Liver (tissue), 9 donors: ENCODE measurements around the gene B4GALT6. TPM values are rescaled to one million over a fixed set of nuclear protein-coding genes. Genes with fewer than 3 reads are reported as not detected.

ENCODE experiments used
- DNase-seq: peaks from one replicate; pipeline ENCODE4 v3.0.0-alpha.2; 2017; ENCODE audit warnings: low spot score
- H3K27ac ChIP-seq, 2 donors: one replicate each; pipeline ENCODE4 v1.7.0; 2013; ENCODE audit warnings: inconsistent platforms in 2 of 2, low read length in 2 of 2, control low read depth in 1 of 2, low read depth in 1 of 2, mild to moderate bottlenecking in 1 of 2
- H3K27me3 ChIP-seq, 4 donors: one replicate each; pipeline versions ENCODE4 v1.6.1 to v1.7.0; 2013; ENCODE audit warnings: low read length in 3 of 4, inconsistent platforms in 1 of 4, mild to moderate bottlenecking in 1 of 4, moderate library complexity in 1 of 4; ENCODE audit not compliant: control insufficient read depth in 4 of 4, insufficient read depth in 4 of 4
- H3K36me3 ChIP-seq, 4 donors: one replicate each; pipeline versions ENCODE4 v1.6.1 to v1.7.0; 2013; ENCODE audit warnings: low read length in 3 of 4, mild to moderate bottlenecking in 3 of 4, low read depth in 1 of 4, moderate library complexity in 1 of 4; ENCODE audit not compliant: control insufficient read depth in 4 of 4, insufficient read depth in 3 of 4
- H3K4me1 ChIP-seq, 4 donors: one replicate each; pipeline versions ENCODE4 v1.6.1 to v1.7.0; 2013; ENCODE audit warnings: low read length in 3 of 4, mild to moderate bottlenecking in 3 of 4, moderate library complexity in 1 of 4; ENCODE audit not compliant: control insufficient read depth in 4 of 4, insufficient read depth in 4 of 4
- H3K4me3 ChIP-seq, 3 donors: one replicate each; pipeline versions ENCODE4 v1.6.1 to v1.7.0; 2013; ENCODE audit warnings: low read length in 3 of 3, control low read depth in 1 of 3, low read depth in 1 of 3, mild to moderate bottlenecking in 1 of 3
- H3K9ac ChIP-seq, 2 donors: one replicate each; pipeline ENCODE4 v1.7.0; 2013; ENCODE audit warnings: low read length in 2 of 2, mild to moderate bottlenecking in 2 of 2, moderate library complexity in 2 of 2, control low read depth in 1 of 2, low read depth in 1 of 2
- H3K9me3 ChIP-seq, 4 donors: one replicate each; pipeline versions ENCODE4 v1.6.1 to v1.7.0; 2013; ENCODE audit warnings: low read length in 3 of 4; ENCODE audit not compliant: control insufficient read depth in 4 of 4
- ATF3 ChIP-seq: IDR thresholded peaks from 2 replicates; pipeline ENCODE4 v1.6.1; 2016; ENCODE audit warnings: antibody characterized with exemption
- CTCF ChIP-seq: fragments of 150-350 bp; IDR thresholded peaks from 2 replicates; pipeline ENCODE4 v1.5.1; 2017; ENCODE audit warnings: improper control_type of control experiment, low read depth, low read length; ENCODE audit not compliant: missing input control
- EGR1 ChIP-seq, 2 donors: IDR thresholded peaks; 2 replicates each; pipeline ENCODE4 v1.6.1; 2016 to 2018; ENCODE audit warnings: antibody characterized with exemption in 2 of 2, low read depth in 2 of 2
- FOXA1 ChIP-seq: IDR thresholded peaks from 2 replicates; pipeline ENCODE4 v1.6.1; 2016; ENCODE audit warnings: antibody characterized with exemption
- GABPA ChIP-seq, 2 donors: IDR thresholded peaks in 1 of 2; conservative IDR thresholded peaks in 1 of 2; 2 replicates each; pipeline ENCODE4 v1.6.1; 2016; ENCODE audit warnings: antibody characterized with exemption in 2 of 2, mild to moderate bottlenecking in 1 of 2, moderate library complexity in 1 of 2
- HNF4A ChIP-seq, 2 donors: conservative IDR thresholded peaks; 2 replicates each; pipeline ENCODE4 v1.6.1; 2016; ENCODE audit warnings: antibody characterized with exemption in 2 of 2, mild to moderate bottlenecking in 2 of 2
- HNF4G ChIP-seq: IDR thresholded peaks from 2 replicates; pipeline ENCODE4 v1.6.1; 2016; ENCODE audit warnings: antibody characterized with exemption
- JUND ChIP-seq, 2 donors: IDR thresholded peaks; 2 replicates each; pipeline ENCODE4 v1.6.1; 2016; ENCODE audit warnings: antibody characterized with exemption in 2 of 2
- NR2F2 ChIP-seq: IDR thresholded peaks from 2 replicates; pipeline ENCODE4 v1.6.1; 2016; ENCODE audit warnings: antibody characterized with exemption
- RAD21 ChIP-seq, 2 donors: IDR thresholded peaks; 2 replicates each; pipeline ENCODE4 v1.6.1; 2016; ENCODE audit warnings: antibody characterized with exemption in 2 of 2, mild to moderate bottlenecking in 2 of 2
- REST ChIP-seq: IDR thresholded peaks from 2 replicates; pipeline ENCODE4 v1.6.1; 2016; ENCODE audit warnings: antibody characterized with exemption, mild to moderate bottlenecking
- RXRA ChIP-seq, 2 donors: IDR thresholded peaks; 2 replicates each; pipeline ENCODE4 v1.6.1; 2017 to 2018; ENCODE audit warnings: antibody characterized with exemption in 2 of 2, mild to moderate bottlenecking in 1 of 2
- SP1 ChIP-seq: IDR thresholded peaks from 2 replicates; pipeline ENCODE4 v1.6.1; 2018; ENCODE audit warnings: antibody characterized with exemption, mild to moderate bottlenecking
- TAF1 ChIP-seq: conservative IDR thresholded peaks from 2 replicates; pipeline ENCODE4 v1.6.1; 2016; ENCODE audit warnings: antibody characterized with exemption, mild to moderate bottlenecking
- YY1 ChIP-seq: IDR thresholded peaks from 2 replicates; pipeline ENCODE4 v1.6.1; 2016; ENCODE audit warnings: antibody characterized with exemption, mild to moderate bottlenecking
- WGBS: extraction: QIAGEN DNeasy Blood & Tissue Kit; methylation state at CpG from one replicate; pipeline ENCODE4 v1.1.7; 2013; 5-methylcytosine and 5-hydroxymethylcytosine counted together
- polyA plus RNA-seq, 2 donors: library from polyadenylated mRNA; stranded (reverse) in 1 of 2; unstranded in 1 of 2; fragments of 200-250 nt in 1 of 2; fragments of >200 nt in 1 of 2; fragmentation: Nextera tagmentation in 1 of 2; extraction: Ambion mirVana in 1 of 2; gene quantifications; one replicate each; pipeline versions ENCODE4 v1.2.1 to v1.2.3, GENCODE V29; 2013 to 2015
- total RNA-seq, 2 donors: library from RNA; depleted of rRNA; stranded (reverse); fragments of >200 nt; gene quantifications; one replicate each; pipeline ENCODE4 v1.2.3, GENCODE V29; 2014
- donor health status: healthy.
- donor health status: healthy.
- donor health status: healthy.
- donor health status: healthy.
- donor health status: healthy.

B4GALT6 gene
- total and polyA plus RNA-seq, 4 donors: 0.48 to 4.2 (median 0.61) TPM

GRCh38 chr18:31586616-31587015 is 97.8 kb downstream of the B4GALT6 start:
- H3K4me1 ChIP-seq: peaks cover 2 to 40% (median 21%) of the 10 kb centered on the region in 4 donors
- TF ChIP-seq NR2F2: no peak
- no peak for TF ChIP-seq YY1
- no peak for TF ChIP-seq EGR1 (IDR thresholded peaks at IDR 0.05; ENCODE audit: low read depth in 2 of 2)
- no peak for TF ChIP-seq SP1
- TF ChIP-seq JUND (IDR thresholded peaks at IDR 0.05): no peak
- TF ChIP-seq HNF4G: no peak
- TF ChIP-seq HNF4A (conservative IDR thresholded peaks at IDR 0.05): no peak
- TF ChIP-seq RXRA (IDR thresholded peaks at IDR 0.05): no peak
- no peak for TF ChIP-seq REST
- DNase-seq: no peak
- no peaks in the 10 kb centered on the region for H3K27me3 ChIP-seq
- no peak overlapping the region for H3K9ac ChIP-seq
- 85% methylated on average over 5 of the region's 5 CpGs for WGBS
- H3K4me3 ChIP-seq: no peak overlapping the region
- H3K9me3 ChIP-seq: peaks cover 0 to 2% (median 0%) of the 10 kb centered on the region in 4 donors
- no peak overlapping the region for H3K27ac ChIP-seq
- no peaks in the 10 kb centered on the region for H3K36me3 ChIP-seq

- Histone ChIP-seq H3K36me3 (no peaks in the 10 kb centered on the region), H3K27me3 (no peaks in the 10 kb centered on the region), H3K4me3 (no peak overlapping the region), H3K9me3 (peaks cover 0 to 2% (median 0%) of the 10 kb centered on the region in 4 donors), H3K4me1 (peaks cover 2 to 41% (median 22%) of the 10 kb centered on the region in 4 donors), H3K9ac (no peak overlapping the region), H3K27ac (no peak overlapping the region)
- WGBS: 89% methylated on average over 5 of the region's 5 CpGs
- no peak for TF ChIP-seq CTCF
- no peak for TF ChIP-seq EGR1 (IDR thresholded peaks at IDR 0.05; ENCODE audit: low read depth in 2 of 2)
- TF ChIP-seq GABPA (IDR thresholded peaks at IDR 0.05 in 1 of 2, conservative IDR thresholded peaks at IDR 0.05 in 1 of 2): no peak
- TF ChIP-seq YY1: no peak
- TF ChIP-seq HNF4A (conservative IDR thresholded peaks at IDR 0.05): no peak
- TF ChIP-seq SP1: no peak
- no peak for TF ChIP-seq FOXA1
- no peak for TF ChIP-seq HNF4G
- TF ChIP-seq JUND (IDR thresholded peaks at IDR 0.05): no peak
- TF ChIP-seq RAD21 (IDR thresholded peaks at IDR 0.05): no peak
- TF ChIP-seq ATF3: no peak
- no peak for TF ChIP-seq TAF1
- no peak for DNase-seq
Measured at GRCh38 chr18:31585991-31586390, 98.4 kb downstream of the B4GALT6 start.
